ENCODE data around the gene ZNF512B. TPM values are rescaled to one million over a fixed set of nuclear protein-coding genes. Genes with fewer than 3 reads are reported as not detected.

Gene ZNF512B
- polyA plus RNA-seq, 3 donors = 0.10 to 2.6 TPM; not detected in 1

- Mint-ChIP-seq H3K9me3 (no peaks in the 10 kb centered on the region), H3K36me3 (peaks cover 2 to 3% of the 10 kb centered on the region in 2 donors), H3K4me1 (peaks cover 30% of the 10 kb centered on the region), H3K27me3 (ENCODE audit: low read depth in 3 of 3) (peaks cover 0 to 5% (median 2%) of the 10 kb centered on the region in 3 donors), H3K27ac (peak within 1 kb of the TSS; percentile 11 to 90 (median 74)), H3K4me3 (peak within 1 kb of the TSS; percentile 79 to 85)
- Histone ChIP-seq H3K4me3 (replicated peaks in 1 of 3; ENCODE audit: low read depth in 2 of 3, low read length in 3 of 3) (peak within 1 kb of the TSS; percentile 75 to 93 (median 82)), H3K79me2 (ENCODE audit: insufficient read depth, low read length) (peaks cover 50% of the 10 kb centered on the region), H3K9me3 (replicated peaks in 1 of 2; ENCODE audit: control insufficient read depth in 1 of 2, insufficient read depth in 1 of 2, low read length in 2 of 2) (no peaks in the 10 kb centered on the region), H3K27me3 (ENCODE audit: control insufficient read depth in 2 of 2, insufficient read depth in 2 of 2, low read length in 2 of 2) (no peaks in the 10 kb centered on the region), H4K20me1 (ENCODE audit: insufficient read depth, low read length) (peaks cover 50% of the 10 kb centered on the region), H2AFZ (ENCODE audit: insufficient read depth, low read depth, low read length, poor library complexity, severe bottlenecking) (peak within 1 kb of the TSS; percentile 90), H3K4me1 (ENCODE audit: control insufficient read depth in 1 of 2, insufficient read depth in 2 of 2, low read length in 2 of 2) (peaks cover 24 to 39% of the 10 kb centered on the region in 2 donors), H3K27ac (ENCODE audit: low read depth in 1 of 2, low read length in 2 of 2) (peak within 1 kb of the TSS in 1 of 2 donors; percentile 76), H3K9ac (ENCODE audit: insufficient read depth, low read length, poor library complexity, severe bottlenecking) (peak within 1 kb of the TSS; percentile 85), H3K36me3 (replicated peaks in 1 of 2; ENCODE audit: control insufficient read depth in 1 of 2, insufficient read depth in 2 of 2, low read length in 2 of 2) (no peaks in the 10 kb centered on the region), H3K4me2 (replicated peaks; ENCODE audit: extremely low read depth, low read length, poor library complexity, severe bottlenecking) (peak within 1 kb of the TSS; percentile 89)
- peak; percentile 83 to 84 (median 83) for DNase-seq
- WGBS (ENCODE audit: insufficient coverage) = under 1% methylated on average over 100 of the region's 105 CpGs
- intact Hi-C loops (cut with micrococcal nuclease) = loop anchor here in 1 of 2 donors (1.0 to 5.0 kb wide), 4 partner anchors 24 to 249 kb away; partner anchors contain the start of genes ARFRP1, DNAJC5, TCEA2 and ZGPAT
- TF ChIP-seq, protein P1, sequence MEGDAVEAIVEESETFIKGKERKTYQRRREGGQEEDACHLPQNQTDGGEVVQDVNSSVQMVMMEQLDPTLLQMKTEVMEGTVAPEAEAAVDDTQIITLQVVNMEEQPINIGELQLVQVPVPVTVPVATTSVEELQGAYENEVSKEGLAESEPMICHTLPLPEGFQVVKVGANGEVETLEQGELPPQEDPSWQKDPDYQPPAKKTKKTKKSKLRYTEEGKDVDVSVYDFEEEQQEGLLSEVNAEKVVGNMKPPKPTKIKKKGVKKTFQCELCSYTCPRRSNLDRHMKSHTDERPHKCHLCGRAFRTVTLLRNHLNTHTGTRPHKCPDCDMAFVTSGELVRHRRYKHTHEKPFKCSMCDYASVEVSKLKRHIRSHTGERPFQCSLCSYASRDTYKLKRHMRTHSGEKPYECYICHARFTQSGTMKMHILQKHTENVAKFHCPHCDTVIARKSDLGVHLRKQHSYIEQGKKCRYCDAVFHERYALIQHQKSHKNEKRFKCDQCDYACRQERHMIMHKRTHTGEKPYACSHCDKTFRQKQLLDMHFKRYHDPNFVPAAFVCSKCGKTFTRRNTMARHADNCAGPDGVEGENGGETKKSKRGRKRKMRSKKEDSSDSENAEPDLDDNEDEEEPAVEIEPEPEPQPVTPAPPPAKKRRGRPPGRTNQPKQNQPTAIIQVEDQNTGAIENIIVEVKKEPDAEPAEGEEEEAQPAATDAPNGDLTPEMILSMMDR (IDR thresholded peaks at IDR 0.05) = peak; percentile 38
Measured at GRCh38 chr20:63955827-63956663, 13.7 kb downstream of the ZNF512B start, which contains the start of gene UCKL1. TSS of gene UCKL1 (minus strand) at chr20:63956416. CDS start at chr20:63956372, 44 bp downstream.

DNA sequence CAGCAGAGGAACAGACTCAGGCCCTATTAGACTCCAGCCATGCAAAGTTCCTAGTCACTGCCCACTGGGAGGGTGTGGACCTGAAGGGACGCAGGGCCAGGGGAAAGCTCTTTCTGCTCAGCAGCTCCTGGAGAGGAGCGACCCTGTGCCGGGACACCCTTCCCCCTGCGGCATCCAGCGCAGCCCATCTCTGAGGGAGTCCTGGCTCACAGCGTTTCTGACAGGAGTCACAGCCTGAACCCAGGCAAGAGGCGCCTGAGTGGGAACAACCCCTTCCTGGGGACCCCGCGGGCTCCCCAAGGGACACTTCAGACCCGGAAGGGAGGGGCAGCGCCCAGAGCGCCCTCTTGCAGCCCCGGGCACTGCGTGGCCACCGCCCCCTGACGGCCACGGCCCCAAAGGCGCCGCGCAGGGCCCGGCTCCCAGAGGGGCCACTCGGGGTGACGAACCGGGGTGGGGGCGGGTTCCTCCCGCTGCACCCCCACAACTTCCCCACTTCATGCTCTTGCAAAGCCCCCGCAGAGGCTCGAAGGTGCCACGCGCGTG is 14.4 kb downstream of the ZNF512B start:
- Histone ChIP-seq H3K9ac (ENCODE audit: insufficient read depth, low read length, poor library complexity, severe bottlenecking) (peak overlapping the region; percentile 85), H3K79me2 (ENCODE audit: insufficient read depth, low read length) (peaks cover 57% of the 10 kb centered on the region), H2AFZ (ENCODE audit: insufficient read depth, low read depth, low read length, poor library complexity, severe bottlenecking) (peak overlapping the region; percentile 90), H3K36me3 (replicated peaks in 1 of 2; ENCODE audit: control insufficient read depth in 1 of 2, insufficient read depth in 2 of 2, low read length in 2 of 2) (peaks cover 0 to 2% of the 10 kb centered on the region in 2 donors), H3K4me2 (replicated peaks; ENCODE audit: extremely low read depth, low read length, poor library complexity, severe bottlenecking) (peak overlapping the region; percentile 89), H3K27ac (ENCODE audit: low read depth in 1 of 2, low read length in 2 of 2) (peak overlapping the region in 1 of 2 donors; percentile 76), H3K27me3 (ENCODE audit: control insufficient read depth in 2 of 2, insufficient read depth in 2 of 2, low read length in 2 of 2) (no peaks in the 10 kb centered on the region), H3K4me3 (replicated peaks in 1 of 3; ENCODE audit: low read depth in 2 of 3, low read length in 3 of 3) (peak overlapping the region; percentile 75 to 93 (median 82)), H3K9me3 (replicated peaks in 1 of 2; ENCODE audit: control insufficient read depth in 1 of 2, insufficient read depth in 1 of 2, low read length in 2 of 2) (no peaks in the 10 kb centered on the region), H4K20me1 (ENCODE audit: insufficient read depth, low read length) (peaks cover 57% of the 10 kb centered on the region), H3K4me1 (ENCODE audit: control insufficient read depth in 1 of 2, insufficient read depth in 2 of 2, low read length in 2 of 2) (peaks cover 24 to 39% of the 10 kb centered on the region in 2 donors)
- H3K9me3 Mint-ChIP-seq = no peaks in the 10 kb centered on the region
- peaks cover 30% of the 10 kb centered on the region for H3K4me1 Mint-ChIP-seq
- peak in 2 of 3 donors; percentile 34 to 51 for DNase-seq
- H3K27ac Mint-ChIP-seq = peak overlapping the region in 6 of 7 donors; percentile 11 to 90 (median 76)
- TF ChIP-seq, protein P1 (IDR thresholded peaks at IDR 0.05) = peak; percentile 63
- 3% methylated on average over 31 of the region's 31 CpGs for WGBS (ENCODE audit: insufficient coverage)
- H3K36me3 Mint-ChIP-seq = peaks cover 3 to 6% of the 10 kb centered on the region in 2 donors
- peak overlapping the region; percentile 79 to 84 for H3K4me3 Mint-ChIP-seq
- peaks cover under 1 to 5% (median 2%) of the 10 kb centered on the region in 3 donors for H3K27me3 Mint-ChIP-seq (ENCODE audit: low read depth in 3 of 3)
- intact Hi-C loops (cut with micrococcal nuclease) = loop anchor here in 1 of 2 donors (5.0 kb wide), 2 partner anchors 58 to 248 kb away; partner anchors contain the start of genes ARFRP1, DNAJC5 and ZGPAT
